Panc1 (cell line): ENCODE results near the gene PRDM2. TPM values are rescaled to one million over a fixed set of nuclear protein-coding genes. Genes with fewer than 3 reads are reported as not detected.

Experiments used
- ATAC-seq: fragments of 200-7000 bp; cut with Tn5 transposase; 2 replicates; pipeline ENCODE4 v1.9.1; 2020; ENCODE audit warnings: mild to moderate bottlenecking, moderate library complexity
- BruUV-seq: library from RNA; stranded (reverse); fragments of 400-500 nt; replicated peaks from 2 replicates; lab custom pipeline; 2021; lab: Mats Ljungman, UMichigan
- CTCF ChIA-PET: fragments of 300-600 bp; sonication (Branson Sonifier 250); formaldehyde crosslinking; loops from one replicate; lab custom pipeline; 2022; ENCODE audit warnings: antibody characterized with exemption; lab: Charles Lee
- POLR2A ChIA-PET: fragments of 300-600 bp; sonication (Branson Sonifier 250); formaldehyde crosslinking; loops from one replicate; lab custom pipeline; 2022; ENCODE audit warnings: antibody characterized with exemption; lab: Charles Lee
- DNase-seq: peaks from one replicate; pipeline ENCODE4 v3.0.0-alpha.2; 2010; ENCODE audit warnings: low read depth, low spot score
- H3K27ac ChIP-seq: 2 replicates; pipeline ENCODE4 v1.5.1; 2011; ENCODE audit warnings: mild to moderate bottlenecking, low read length, inconsistent platforms
- H3K27me3 ChIP-seq: fragments of 200-500 bp; sonication (Bioruptor generic); 2 replicates; pipeline ENCODE4 v1.6.0; 2014; ENCODE audit warnings: low read length, inconsistent platforms; ENCODE audit not compliant: control insufficient read depth, insufficient read depth
- H3K36me3 ChIP-seq: fragments of 200-500 bp; sonication (Bioruptor generic); 2 replicates; pipeline ENCODE4 v1.5.1; 2014; ENCODE audit warnings: inconsistent platforms, mild to moderate bottlenecking, low read length, moderate library complexity; ENCODE audit not compliant: control insufficient read depth, insufficient read depth
- H3K4me1 ChIP-seq: 2 replicates; pipeline ENCODE4 v1.5.1; 2011; ENCODE audit warnings: inconsistent platforms, mild to moderate bottlenecking, low read length, moderate library complexity; ENCODE audit not compliant: control insufficient read depth, insufficient read depth
- H3K4me3 ChIP-seq, 2 experiments: 2 replicates each; pipeline ENCODE4 v1.5.1; 2011 to 2012; ENCODE audit warnings: low read depth in 2 of 2, low read length in 2 of 2, mild to moderate bottlenecking in 2 of 2, inconsistent platforms in 1 of 2, moderate library complexity in 1 of 2
- H3K9me3 ChIP-seq: fragments of 200-500 bp; sonication (Bioruptor generic); 2 replicates; pipeline ENCODE4 v1.5.1; 2014; ENCODE audit warnings: low read depth, mild to moderate bottlenecking, inconsistent platforms, low read length, moderate library complexity; ENCODE audit not compliant: control insufficient read depth, insufficient read depth
- CTCF ChIP-seq: fragments of 450-650 bp; IDR thresholded peaks from 2 replicates; pipeline ENCODE4 v1.5.1; 2017; ENCODE audit warnings: mild to moderate bottlenecking
- POLR2AphosphoS5 ChIP-seq: IDR thresholded peaks from 2 replicates; pipeline ENCODE4 v1.6.1; 2012; ENCODE audit warnings: mild to moderate bottlenecking, low read depth, low read length, moderate library complexity
- REST ChIP-seq, 2 experiments: IDR thresholded peaks; 2 replicates each; pipeline ENCODE4 v1.6.1; 2011 to 2012; ENCODE audit warnings: low read depth in 2 of 2, control low read depth in 1 of 2, low read length in 1 of 2, mild to moderate bottlenecking in 1 of 2, moderate library complexity in 1 of 2; ENCODE audit not compliant: insufficient read depth in 1 of 2
- SIN3A ChIP-seq: IDR thresholded peaks from 2 replicates; pipeline ENCODE4 v1.6.1; 2012; ENCODE audit warnings: low read depth, mild to moderate bottlenecking, low read length, moderate library complexity, borderline replicate concordance; ENCODE audit not compliant: insufficient read depth
- TCF7L2 ChIP-seq: IDR thresholded peaks from 2 replicates; pipeline ENCODE4 v1.6.1; 2011; ENCODE audit warnings: mild to moderate bottlenecking, low read depth, low read length, inconsistent platforms
- in situ Hi-C: cut with HindIII; loops from 2 replicates; pipeline ENCODE4 v1.10.0; 2016; ENCODE audit warnings: low sequenced_read_pairs, low pct_unique_long_range_greater_than_20kb
- intact Hi-C: fragments of 100-400 bp; cut with micrococcal nuclease; formaldehyde crosslinking; loops from one replicate; pipeline ENCODE4 v1.10.0; 2022; ENCODE audit not compliant: unreplicated experiment
- total RNA-seq: library from RNA; stranded (reverse); gene quantifications from one replicate; pipeline ENCODE4 v1.2.1, GENCODE V29; 2021; ENCODE audit not compliant: unreplicated experiment

PRDM2 gene
- total RNA-seq, 1 experiment from 2014 or later: 40.3 TPM

GRCh38 chr1:13748610-13749505 lies 48.9 kb downstream of the PRDM2 start:
- Histone ChIP-seq H3K4me1 (peaks cover 25% of the 10 kb centered on the region), H3K27ac (peak overlapping the region; percentile 96), H3K9me3 (no peaks in the 10 kb centered on the region), H3K27me3 (no peaks in the 10 kb centered on the region), H3K36me3 (peaks cover 4% of the 10 kb centered on the region; the same call in 1 of the 2 replicates), H3K4me3 (peak overlapping the region; percentile 83 to 91)
- intact Hi-C loops: no loop called here
- no peak for DNase-seq
- in situ Hi-C loops: no loop called here
- ChIA-PET POLR2A (interaction anchor here (0.6 to 1.1 kb wide), 5 partner anchors 8 to 1271 kb away, joined by 3 to 8 read pairs (median 4); no protein-coding TSS in a partner anchor), CTCF (interaction anchor here (0.5 to 0.6 kb wide), 3 partner anchors 9 to 1101 kb away, joined by 4 to 5 read pairs (median 4); no protein-coding TSS in a partner anchor)
- BruUV-seq: TSS peak; percentile 80
- peak; percentile 63 for TF ChIP-seq POLR2AphosphoS5
- peak; percentile 48 for TF ChIP-seq CTCF
- peak; percentile 88 for TF ChIP-seq TCF7L2
- 0 out of 4 replicates have a peak, but pooled peaks of 1 of the 2 experiments have one; percentile 9 for TF ChIP-seq REST (IDR thresholded peaks at IDR 0.05; ENCODE audit: insufficient read depth in 1 of 2, low read depth in 2 of 2, low read length in 1 of 2)
- TF ChIP-seq SIN3A: 0 out of 2 replicates have a peak, but pooled peaks have one; percentile 4
- peak; percentile 98 for ATAC-seq

GRCh38 chr1:13749543-13750341 lies 49.8 kb downstream of the PRDM2 start:
- intact Hi-C loops: no loop called here
- CTCF ChIA-PET: interaction anchor here (0.5 to 0.6 kb wide), 3 partner anchors 8 to 1102 kb away, joined by 4 to 5 read pairs (median 4); no protein-coding TSS in a partner anchor
- ATAC-seq: peak; percentile 74

More at GRCh38 chr1:13749543-13750341, 49.8 kb downstream of the PRDM2 start:
- H3K27ac ChIP-seq: peak overlapping the region; percentile 92
- no peak for DNase-seq
- no peaks in the 10 kb centered on the region for H3K9me3 ChIP-seq
- POLR2A ChIA-PET: interaction anchor here (0.6 to 1.1 kb wide), 4 partner anchors 7 to 1271 kb away, joined by 3 to 8 read pairs (median 4); no protein-coding TSS in a partner anchor
- H3K4me1 ChIP-seq: peaks cover 25% of the 10 kb centered on the region
- in situ Hi-C loops: no loop called here
- peak overlapping the region; percentile 83 to 91 for H3K4me3 ChIP-seq
- no peaks in the 10 kb centered on the region for H3K27me3 ChIP-seq
- peaks cover 4% of the 10 kb centered on the region; the same call in 1 of the 2 replicates for H3K36me3 ChIP-seq
- BruUV-seq: no TSS peak
- 0 out of 2 replicates have a peak, but pooled peaks have one; percentile 64 for TF ChIP-seq SIN3A
- no peak for TF ChIP-seq POLR2AphosphoS5
